Measurements from ENCODE around the gene TNRC6C.

TNRC6C gene

GRCh38 chr17:78034429-78035091 lies 76.1 kb downstream of the TNRC6C start:
- no peak for TF ChIP-seq CTCF (IDR thresholded peaks at IDR 0.05)
- H3K4me3 ChIP-seq = no peak overlapping the region
- peak overlapping the region in 1 of 2 donors; percentile 51 for H3K27ac ChIP-seq
- DNase-seq (ENCODE audit: low spot score) = no peak

- no peak for DNase-seq (ENCODE audit: low spot score)
- no peak overlapping the region for H3K27ac ChIP-seq
- H3K4me3 ChIP-seq = no peak overlapping the region
- TF ChIP-seq CTCF (IDR thresholded peaks at IDR 0.05) = no peak
These were observed 78.8 kb downstream of the TNRC6C start for GRCh38 chr17:78037280-78037679.

- DNase-seq (ENCODE audit: low spot score) = no peak
- no peak for TF ChIP-seq CTCF (IDR thresholded peaks at IDR 0.05)
- no peak overlapping the region for H3K4me3 ChIP-seq
- H3K27ac ChIP-seq = no peak overlapping the region
These were observed 80.3 kb downstream of the TNRC6C start for GRCh38 chr17:78038748-78039288.

- H3K27ac ChIP-seq = peak overlapping the region in 1 of 2 donors; percentile 13
These were observed 81.1 kb downstream of the TNRC6C start for GRCh38 chr17:78039581-78039980.

GRCh38 chr17:78040440-78041385 lies 82.2 kb downstream of the TNRC6C start:
- no peak for TF ChIP-seq CTCF (IDR thresholded peaks at IDR 0.05)
- peak; percentile 84 for DNase-seq (ENCODE audit: low spot score)
- Histone ChIP-seq H3K4me3 (peak overlapping the region; percentile 79), H3K27ac (peak overlapping the region; percentile 87 to 97)

More at GRCh38 chr17:78039581-78039980, 81.1 kb downstream of the TNRC6C start:
- TF ChIP-seq CTCF (IDR thresholded peaks at IDR 0.05) = no peak
- DNase-seq (ENCODE audit: low spot score) = no peak
- H3K4me3 ChIP-seq = peak overlapping the region; percentile 79

- no peak for TF ChIP-seq CTCF (IDR thresholded peaks at IDR 0.05)
- H3K27ac ChIP-seq = peak overlapping the region; percentile 87 to 97
- no peak for DNase-seq (ENCODE audit: low spot score)
- H3K4me3 ChIP-seq = peak overlapping the region; percentile 79
These were observed 83.1 kb downstream of the TNRC6C start for GRCh38 chr17:78041386-78042179.

Data from coronary artery (tissue), 2 donors.